Liver (tissue), 9 donors: Measurements from ENCODE around the gene TP53INP2. TPM values are rescaled to one million over a fixed set of nuclear protein-coding genes. Genes with fewer than 3 reads are reported as not detected.

ENCODE experiments used
- DNase-seq: peaks from one replicate; pipeline ENCODE4 v3.0.0-alpha.2; 2017; ENCODE audit warnings: low spot score
- H3K27ac ChIP-seq, 2 donors: one replicate each; pipeline ENCODE4 v1.7.0; 2013; ENCODE audit warnings: inconsistent platforms in 2 of 2, low read length in 2 of 2, control low read depth in 1 of 2, low read depth in 1 of 2, mild to moderate bottlenecking in 1 of 2
- H3K27me3 ChIP-seq, 4 donors: one replicate each; pipeline versions ENCODE4 v1.6.1 to v1.7.0; 2013; ENCODE audit warnings: low read length in 3 of 4, inconsistent platforms in 1 of 4, mild to moderate bottlenecking in 1 of 4, moderate library complexity in 1 of 4; ENCODE audit not compliant: control insufficient read depth in 4 of 4, insufficient read depth in 4 of 4
- H3K36me3 ChIP-seq, 4 donors: one replicate each; pipeline versions ENCODE4 v1.6.1 to v1.7.0; 2013; ENCODE audit warnings: low read length in 3 of 4, mild to moderate bottlenecking in 3 of 4, low read depth in 1 of 4, moderate library complexity in 1 of 4; ENCODE audit not compliant: control insufficient read depth in 4 of 4, insufficient read depth in 3 of 4
- H3K4me1 ChIP-seq, 4 donors: one replicate each; pipeline versions ENCODE4 v1.6.1 to v1.7.0; 2013; ENCODE audit warnings: low read length in 3 of 4, mild to moderate bottlenecking in 3 of 4, moderate library complexity in 1 of 4; ENCODE audit not compliant: control insufficient read depth in 4 of 4, insufficient read depth in 4 of 4
- H3K4me3 ChIP-seq, 3 donors: one replicate each; pipeline versions ENCODE4 v1.6.1 to v1.7.0; 2013; ENCODE audit warnings: low read length in 3 of 3, control low read depth in 1 of 3, low read depth in 1 of 3, mild to moderate bottlenecking in 1 of 3
- H3K9ac ChIP-seq, 2 donors: one replicate each; pipeline ENCODE4 v1.7.0; 2013; ENCODE audit warnings: low read length in 2 of 2, mild to moderate bottlenecking in 2 of 2, moderate library complexity in 2 of 2, control low read depth in 1 of 2, low read depth in 1 of 2
- H3K9me3 ChIP-seq, 4 donors: one replicate each; pipeline versions ENCODE4 v1.6.1 to v1.7.0; 2013; ENCODE audit warnings: low read length in 3 of 4; ENCODE audit not compliant: control insufficient read depth in 4 of 4
- EGR1 ChIP-seq, 2 donors: IDR thresholded peaks; 2 replicates each; pipeline ENCODE4 v1.6.1; 2016 to 2018; ENCODE audit warnings: antibody characterized with exemption in 2 of 2, low read depth in 2 of 2
- FOXA1 ChIP-seq: IDR thresholded peaks from 2 replicates; pipeline ENCODE4 v1.6.1; 2016; ENCODE audit warnings: antibody characterized with exemption
- FOXA2 ChIP-seq: IDR thresholded peaks from 2 replicates; pipeline ENCODE4 v1.6.1; 2016; ENCODE audit warnings: antibody characterized with exemption
- HNF4A ChIP-seq, 2 donors: conservative IDR thresholded peaks; 2 replicates each; pipeline ENCODE4 v1.6.1; 2016; ENCODE audit warnings: antibody characterized with exemption in 2 of 2, mild to moderate bottlenecking in 2 of 2
- HNF4G ChIP-seq: IDR thresholded peaks from 2 replicates; pipeline ENCODE4 v1.6.1; 2016; ENCODE audit warnings: antibody characterized with exemption
- JUND ChIP-seq, 2 donors: IDR thresholded peaks; 2 replicates each; pipeline ENCODE4 v1.6.1; 2016; ENCODE audit warnings: antibody characterized with exemption in 2 of 2
- MAX ChIP-seq: IDR thresholded peaks from 2 replicates; pipeline ENCODE4 v1.6.1; 2016; ENCODE audit warnings: antibody characterized with exemption
- NR2F2 ChIP-seq: IDR thresholded peaks from 2 replicates; pipeline ENCODE4 v1.6.1; 2016; ENCODE audit warnings: antibody characterized with exemption
- RAD21 ChIP-seq, 2 donors: IDR thresholded peaks; 2 replicates each; pipeline ENCODE4 v1.6.1; 2016; ENCODE audit warnings: antibody characterized with exemption in 2 of 2, mild to moderate bottlenecking in 2 of 2
- REST ChIP-seq: IDR thresholded peaks from 2 replicates; pipeline ENCODE4 v1.6.1; 2016; ENCODE audit warnings: antibody characterized with exemption, mild to moderate bottlenecking
- RXRA ChIP-seq, 2 donors: IDR thresholded peaks; 2 replicates each; pipeline ENCODE4 v1.6.1; 2017 to 2018; ENCODE audit warnings: antibody characterized with exemption in 2 of 2, mild to moderate bottlenecking in 1 of 2
- SP1 ChIP-seq: IDR thresholded peaks from 2 replicates; pipeline ENCODE4 v1.6.1; 2018; ENCODE audit warnings: antibody characterized with exemption, mild to moderate bottlenecking
- TAF1 ChIP-seq: conservative IDR thresholded peaks from 2 replicates; pipeline ENCODE4 v1.6.1; 2016; ENCODE audit warnings: antibody characterized with exemption, mild to moderate bottlenecking
- YY1 ChIP-seq: IDR thresholded peaks from 2 replicates; pipeline ENCODE4 v1.6.1; 2016; ENCODE audit warnings: antibody characterized with exemption, mild to moderate bottlenecking
- ZBTB33 ChIP-seq: IDR thresholded peaks from 2 replicates; pipeline ENCODE4 v1.6.1; 2016; ENCODE audit warnings: antibody characterized with exemption
- WGBS: extraction: QIAGEN DNeasy Blood & Tissue Kit; methylation state at CpG from one replicate; pipeline ENCODE4 v1.1.7; 2013; 5-methylcytosine and 5-hydroxymethylcytosine counted together
- polyA plus RNA-seq, 2 donors: library from polyadenylated mRNA; stranded (reverse) in 1 of 2; unstranded in 1 of 2; fragments of 200-250 nt in 1 of 2; fragments of >200 nt in 1 of 2; fragmentation: Nextera tagmentation in 1 of 2; extraction: Ambion mirVana in 1 of 2; gene quantifications; one replicate each; pipeline versions ENCODE4 v1.2.1 to v1.2.3, GENCODE V29; 2013 to 2015
- total RNA-seq, 2 donors: library from RNA; depleted of rRNA; stranded (reverse); fragments of >200 nt; gene quantifications; one replicate each; pipeline ENCODE4 v1.2.3, GENCODE V29; 2014
- TF ChIP-seq, protein P1 (sequence below): fragments of 150-350 bp; IDR thresholded peaks from 2 replicates; pipeline ENCODE4 v1.5.1; 2017; ENCODE audit warnings: improper control_type of control experiment, low read depth, low read length; ENCODE audit not compliant: missing input control
- TF ChIP-seq, protein P2 (sequence below): IDR thresholded peaks from 2 replicates; pipeline ENCODE4 v1.6.1; 2016; ENCODE audit warnings: antibody characterized with exemption
- donor health status: healthy.
- donor health status: healthy.
- donor health status: healthy.
- donor health status: healthy.
- donor health status: healthy.

TP53INP2 gene
- total and polyA plus RNA-seq, 4 donors, result 3.0 to 14.5 (median 7.0) TPM

DNA sequence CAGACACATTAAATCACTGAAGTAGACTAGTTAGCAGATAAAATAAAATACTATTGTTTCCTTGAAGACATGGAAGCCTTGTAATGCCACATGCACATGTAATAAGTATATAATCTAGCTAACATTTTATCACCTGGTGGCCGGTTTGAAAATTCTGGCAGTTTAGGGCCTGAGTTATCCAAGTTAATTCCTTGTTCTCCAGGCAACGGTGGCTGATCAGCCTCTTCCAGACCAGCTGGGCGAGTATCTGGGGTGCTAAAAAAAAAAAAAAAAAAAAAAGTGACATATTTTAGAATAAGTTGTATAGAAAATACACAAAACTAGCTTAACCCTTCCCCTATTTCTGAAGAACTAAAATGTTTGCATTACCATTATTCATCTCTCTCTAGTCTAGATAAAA lies 42.5 kb downstream of the TP53INP2 start (continued):
- TF ChIP-seq, protein P1, sequence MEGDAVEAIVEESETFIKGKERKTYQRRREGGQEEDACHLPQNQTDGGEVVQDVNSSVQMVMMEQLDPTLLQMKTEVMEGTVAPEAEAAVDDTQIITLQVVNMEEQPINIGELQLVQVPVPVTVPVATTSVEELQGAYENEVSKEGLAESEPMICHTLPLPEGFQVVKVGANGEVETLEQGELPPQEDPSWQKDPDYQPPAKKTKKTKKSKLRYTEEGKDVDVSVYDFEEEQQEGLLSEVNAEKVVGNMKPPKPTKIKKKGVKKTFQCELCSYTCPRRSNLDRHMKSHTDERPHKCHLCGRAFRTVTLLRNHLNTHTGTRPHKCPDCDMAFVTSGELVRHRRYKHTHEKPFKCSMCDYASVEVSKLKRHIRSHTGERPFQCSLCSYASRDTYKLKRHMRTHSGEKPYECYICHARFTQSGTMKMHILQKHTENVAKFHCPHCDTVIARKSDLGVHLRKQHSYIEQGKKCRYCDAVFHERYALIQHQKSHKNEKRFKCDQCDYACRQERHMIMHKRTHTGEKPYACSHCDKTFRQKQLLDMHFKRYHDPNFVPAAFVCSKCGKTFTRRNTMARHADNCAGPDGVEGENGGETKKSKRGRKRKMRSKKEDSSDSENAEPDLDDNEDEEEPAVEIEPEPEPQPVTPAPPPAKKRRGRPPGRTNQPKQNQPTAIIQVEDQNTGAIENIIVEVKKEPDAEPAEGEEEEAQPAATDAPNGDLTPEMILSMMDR, result no peak
- no peak for TF ChIP-seq YY1

GRCh38 chr20:34747479-34747878 lies 43.3 kb downstream of the TP53INP2 start:
- Histone ChIP-seq H3K27me3 (no peaks in the 10 kb centered on the region), H3K9me3 (no peaks in the 10 kb centered on the region), H3K4me3 (no peak overlapping the region), H3K9ac (no peak overlapping the region), H3K36me3 (peaks cover 9 to 66% (median 33%) of the 10 kb centered on the region in 4 donors), H3K4me1 (no peaks in the 10 kb centered on the region), H3K27ac (no peak overlapping the region)
- TF ChIP-seq JUND (IDR thresholded peaks at IDR 0.05), result no peak
- no peak for TF ChIP-seq RAD21 (IDR thresholded peaks at IDR 0.05)
- TF ChIP-seq HNF4A (conservative IDR thresholded peaks at IDR 0.05), result no peak
- no peak for TF ChIP-seq SP1
- no peak for TF ChIP-seq MAX
- no peak for TF ChIP-seq ZBTB33
- no peak for TF ChIP-seq EGR1 (IDR thresholded peaks at IDR 0.05; ENCODE audit: low read depth in 2 of 2)
- no peak for TF ChIP-seq RXRA (IDR thresholded peaks at IDR 0.05)
- TF ChIP-seq NR2F2, result no peak
- TF ChIP-seq, protein P2, sequence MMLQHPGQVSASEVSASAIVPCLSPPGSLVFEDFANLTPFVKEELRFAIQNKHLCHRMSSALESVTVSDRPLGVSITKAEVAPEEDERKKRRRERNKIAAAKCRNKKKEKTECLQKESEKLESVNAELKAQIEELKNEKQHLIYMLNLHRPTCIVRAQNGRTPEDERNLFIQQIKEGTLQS, result no peak
- TF ChIP-seq TAF1, result no peak
- TF ChIP-seq, protein P1, result no peak
- DNase-seq, result no peak
- WGBS, result 89% methylated on average over 2 of the region's 2 CpGs

DNA sequence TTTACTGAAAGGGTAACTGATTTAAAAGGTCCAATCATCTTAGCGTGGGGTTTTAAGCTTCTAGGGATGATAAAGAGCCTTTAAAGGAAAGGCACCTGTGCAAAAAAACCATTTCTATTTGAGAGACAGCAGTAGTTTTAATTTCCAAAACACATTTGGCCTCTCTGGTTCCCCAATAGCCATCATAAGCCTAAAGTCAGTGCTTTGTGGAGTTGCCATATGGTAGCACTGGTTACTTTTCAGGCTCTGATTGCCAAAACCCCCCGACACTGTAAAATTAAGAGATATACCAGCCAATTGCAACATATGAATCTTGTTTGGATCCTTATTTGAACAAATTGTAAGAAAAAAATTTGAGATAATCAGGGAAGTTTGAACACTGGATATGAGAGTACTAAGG lies 44.6 kb downstream of the TP53INP2 start:
- Histone ChIP-seq H3K27ac (no peak overlapping the region), H3K4me1 (no peaks in the 10 kb centered on the region), H3K4me3 (no peak overlapping the region), H3K9me3 (no peaks in the 10 kb centered on the region), H3K27me3 (no peaks in the 10 kb centered on the region), H3K9ac (no peak overlapping the region), H3K36me3 (peaks cover 11 to 57% (median 31%) of the 10 kb centered on the region in 4 donors)
- DNase-seq, result no peak
- WGBS, result 98% methylated on average over 2 of the region's 2 CpGs
- TF ChIP-seq, protein P2, result no peak
- TF ChIP-seq, protein P1, result no peak
- TF ChIP-seq REST, result no peak
- TF ChIP-seq FOXA1, result no peak
- TF ChIP-seq YY1, result no peak
- TF ChIP-seq NR2F2, result no peak
- no peak for TF ChIP-seq SP1
- TF ChIP-seq FOXA2, result no peak
- no peak for TF ChIP-seq HNF4G
- no peak for TF ChIP-seq MAX
- TF ChIP-seq JUND (IDR thresholded peaks at IDR 0.05), result no peak
- no peak for TF ChIP-seq TAF1
